Glutamatergic neuron (in vitro differentiated cells): ENCODE data around the gene POLE. TPM values are rescaled to one million over a fixed set of nuclear protein-coding genes. Genes with fewer than 3 reads are reported as not detected.

Experiments used
- DNase-seq: peaks from one replicate; pipeline ENCODE4 v3.0.0; 2022
- H3K27ac Mint-ChIP-seq: one replicate; pipeline ENCODE4 v1.8.0; 2020; ENCODE audit warnings: mild to moderate bottlenecking, mixed read lengths, inconsistent platforms; ENCODE audit not compliant: unreplicated experiment
- H3K27me3 Mint-ChIP-seq: one replicate; pipeline ENCODE4 v1.8.0; 2020; ENCODE audit warnings: mild to moderate bottlenecking, moderate library complexity, mixed read lengths, inconsistent platforms; ENCODE audit not compliant: unreplicated experiment
- H3K36me3 Mint-ChIP-seq: one replicate; pipeline ENCODE4 v1.8.0; 2020; ENCODE audit warnings: mild to moderate bottlenecking, mixed read lengths, inconsistent platforms; ENCODE audit not compliant: unreplicated experiment
- H3K4me1 Mint-ChIP-seq: one replicate; pipeline ENCODE4 v1.8.0; 2020; ENCODE audit warnings: mild to moderate bottlenecking, low read depth, mixed read lengths, inconsistent platforms; ENCODE audit not compliant: unreplicated experiment
- H3K4me3 Mint-ChIP-seq: one replicate; pipeline ENCODE4 v1.8.0; 2020; ENCODE audit warnings: mild to moderate bottlenecking, mixed read lengths, inconsistent platforms; ENCODE audit not compliant: unreplicated experiment
- H3K9me3 Mint-ChIP-seq: one replicate; pipeline ENCODE4 v1.8.0; 2020; ENCODE audit warnings: mild to moderate bottlenecking, moderate library complexity, mixed read lengths, inconsistent platforms; ENCODE audit not compliant: unreplicated experiment
- CTCF ChIP-seq: fragments of 200-600 bp; sonication (generic); IDR thresholded peaks from one replicate; pipeline ENCODE4 v1.5.0; 2021; ENCODE audit not compliant: partially characterized antibody, unreplicated experiment
- microRNA-seq: library from miRNA; unstranded; fragments of <30 nt; microRNA quantifications from one replicate; pipeline ENCODE4, GENCODE V29; 2020; ENCODE audit not compliant: unreplicated experiment
- total RNA-seq: library from RNA; stranded (reverse); fragmentation: NEBNext Ultra II Directional; extraction: Animal tissue kit (Norgen Biotek cat#: 25700); gene quantifications from one replicate; pipeline ENCODE4 v1.2.1, GENCODE V29; 2021; ENCODE audit not compliant: unreplicated experiment

The POLE gene
- total RNA-seq, 1 donor from 2014 or later: 38.6 TPM

- peaks cover 9% of the 10 kb centered on the region for H3K36me3 Mint-ChIP-seq
- peak overlapping the region; percentile 33 for H3K27ac Mint-ChIP-seq
- H3K4me3 Mint-ChIP-seq: no peak overlapping the region
- peaks cover 28% of the 10 kb centered on the region for H3K9me3 Mint-ChIP-seq
- TF ChIP-seq CTCF: no peak
- H3K27me3 Mint-ChIP-seq: peaks cover 26% of the 10 kb centered on the region
- peaks cover 2% of the 10 kb centered on the region for H3K4me1 Mint-ChIP-seq
- no peak for DNase-seq
Measured at GRCh38 chr12:132575661-132576060, 111.5 kb downstream of the POLE start.

GRCh38 chr12:132574271-132574996 lies 112.7 kb downstream of the POLE start:
- H3K27ac Mint-ChIP-seq: no peak overlapping the region
- no peak for DNase-seq
- H3K9me3 Mint-ChIP-seq: peaks cover 24% of the 10 kb centered on the region
- H3K27me3 Mint-ChIP-seq: peaks cover 18% of the 10 kb centered on the region
- no peak overlapping the region for H3K4me3 Mint-ChIP-seq
- H3K4me1 Mint-ChIP-seq: peaks cover 2% of the 10 kb centered on the region
- no peak for TF ChIP-seq CTCF
- peaks cover 9% of the 10 kb centered on the region for H3K36me3 Mint-ChIP-seq

Small RNA genes within 50 kb of the gene (microRNA-seq; reads per million reads assigned to microRNA genes)
- 13.4 reads per million, percentile 53 among the genes with 10 or more reads in this experiment for gene MIR6763

Other genes starting within 250 kb of the POLE start
- gene FBRSL1, start 197.2 kb downstream of the POLE start, total RNA-seq: 211 TPM
- not detected for gene LRCOL1, start 76.8 kb downstream of the POLE start, total RNA-seq
- gene P2RX2, start 68.6 kb downstream of the POLE start, total RNA-seq: 4.1 TPM
- gene PXMP2, start 245 bp upstream of the POLE start, total RNA-seq: 9.8 TPM
- gene PGAM5, start 23.5 kb upstream of the POLE start, total RNA-seq: 29.1 TPM
- gene ANKLE2, start 74.5 kb upstream of the POLE start, total RNA-seq: 105 TPM
- gene GOLGA3, start 141.5 kb upstream of the POLE start, total RNA-seq: 50.6 TPM
- gene CHFR, start 200.3 kb upstream of the POLE start, total RNA-seq: 90.7 TPM